LHCN-M2 (cell line): ENCODE measurements around the gene L3MBTL1. TPM values are rescaled to one million over a fixed set of nuclear protein-coding genes. Genes with fewer than 3 reads are reported as not detected.

Source experiments
- DNase-seq: peaks from one replicate; pipeline ENCODE4 v3.0.0-alpha.2; 2012; ENCODE audit warnings: low read depth
- total RNA-seq: library from RNA; depleted of rRNA; stranded (reverse); fragments of >200 nt; gene quantifications from 2 replicates; pipeline ENCODE4 v1.2.3, GENCODE V29; 2014

Gene L3MBTL1
- total RNA-seq, 1 experiment from 2014 or later: 2.8 TPM

DNA sequence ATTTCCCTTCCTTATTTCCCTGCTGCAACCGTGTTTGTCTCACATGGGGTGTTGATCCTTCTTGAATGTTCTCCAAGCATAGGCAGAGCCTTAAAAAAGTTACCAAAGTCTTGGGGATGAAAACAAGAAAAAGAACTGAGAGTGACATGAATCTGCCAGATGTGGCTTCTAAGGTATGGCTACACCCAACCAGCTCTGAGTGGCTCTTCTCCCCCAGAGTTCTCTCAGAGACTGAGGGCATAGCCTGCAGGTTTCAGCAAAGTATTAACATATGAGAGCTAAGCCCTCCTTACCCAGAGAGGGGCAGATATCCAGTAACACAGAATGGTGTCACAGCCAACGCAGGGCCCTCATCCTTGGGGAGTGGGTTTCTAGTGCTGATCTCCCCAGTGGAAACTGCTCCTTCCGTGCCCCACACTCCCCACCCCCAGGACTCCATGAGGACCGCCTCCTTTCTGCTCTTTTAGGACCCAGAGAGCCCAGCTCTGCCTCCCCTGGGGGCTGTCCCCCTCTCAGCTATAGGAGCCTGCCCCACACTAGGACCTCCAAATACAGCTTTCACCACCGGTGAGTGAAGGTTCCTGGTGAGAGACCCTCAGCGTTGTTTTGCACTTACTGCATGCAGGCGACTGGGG lies 28.0 kb downstream of the L3MBTL1 start:
- DNase-seq: no peak

DNA sequence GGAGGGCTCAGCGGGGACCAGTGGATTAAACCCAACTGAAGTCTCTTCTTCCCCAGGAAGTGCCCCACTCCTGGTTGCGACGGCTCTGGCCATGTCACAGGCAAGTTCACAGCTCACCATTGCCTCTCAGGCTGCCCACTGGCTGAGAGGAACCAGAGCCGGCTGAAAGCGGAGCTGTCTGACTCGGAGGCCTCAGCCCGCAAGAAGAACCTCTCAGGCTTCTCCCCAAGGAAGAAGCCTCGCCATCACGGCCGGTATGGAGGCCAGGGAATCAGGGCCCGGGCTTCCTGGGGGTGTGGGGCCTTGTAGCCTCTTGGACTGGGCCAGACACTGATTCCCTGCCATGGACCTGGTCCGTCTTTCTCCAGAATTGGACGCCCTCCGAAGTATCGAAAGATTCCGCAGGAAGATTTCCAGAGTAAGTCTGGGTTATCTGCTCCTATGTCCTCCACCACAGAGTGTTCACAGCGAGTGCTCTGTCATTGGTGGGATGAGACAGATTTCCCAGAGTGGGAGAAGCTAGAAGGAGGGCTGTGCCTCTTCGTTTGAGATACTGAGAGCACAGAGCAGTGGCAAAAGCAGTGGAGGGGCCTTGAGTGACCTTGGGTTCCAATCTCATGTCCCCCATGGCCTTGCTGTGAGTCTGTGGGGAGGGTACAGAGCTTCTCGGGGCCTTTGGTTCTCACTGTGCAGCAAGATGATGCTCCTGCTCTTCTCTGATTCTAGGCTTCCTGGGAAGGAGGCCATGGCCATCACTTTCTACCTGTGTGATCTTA lies 28.7 kb downstream of the L3MBTL1 start:
- DNase-seq: no peak

DNA sequence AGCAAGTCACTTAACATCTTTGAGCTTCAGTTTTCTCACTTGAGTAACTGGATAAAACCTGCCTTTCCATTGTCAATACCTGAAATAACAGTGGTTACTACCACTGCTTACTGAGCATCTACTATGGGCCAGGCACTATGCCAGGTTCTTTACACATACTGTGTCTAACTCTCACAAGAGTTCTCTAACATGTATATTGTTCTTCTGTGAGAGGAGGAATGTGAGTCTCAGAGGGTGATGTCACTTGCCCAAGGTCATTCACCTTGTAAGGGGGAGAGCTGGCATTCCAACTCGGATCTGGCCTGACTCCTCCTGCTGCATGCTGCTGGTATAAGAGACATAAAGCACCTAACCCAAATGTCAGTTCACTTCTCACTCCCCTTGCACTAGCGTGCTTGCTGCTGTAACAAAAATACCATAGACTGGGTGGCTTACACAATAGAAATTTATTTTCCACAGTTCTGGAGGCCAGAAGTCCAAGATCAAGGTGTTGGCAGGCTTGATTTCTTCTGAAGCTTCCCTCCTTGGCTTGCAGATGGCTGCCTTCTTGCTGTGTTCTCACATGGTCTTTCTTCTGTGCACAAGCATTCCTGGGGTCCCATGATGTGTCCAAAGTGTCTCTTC lies 29.4 kb downstream of the L3MBTL1 start:
- no peak for DNase-seq

DNA sequence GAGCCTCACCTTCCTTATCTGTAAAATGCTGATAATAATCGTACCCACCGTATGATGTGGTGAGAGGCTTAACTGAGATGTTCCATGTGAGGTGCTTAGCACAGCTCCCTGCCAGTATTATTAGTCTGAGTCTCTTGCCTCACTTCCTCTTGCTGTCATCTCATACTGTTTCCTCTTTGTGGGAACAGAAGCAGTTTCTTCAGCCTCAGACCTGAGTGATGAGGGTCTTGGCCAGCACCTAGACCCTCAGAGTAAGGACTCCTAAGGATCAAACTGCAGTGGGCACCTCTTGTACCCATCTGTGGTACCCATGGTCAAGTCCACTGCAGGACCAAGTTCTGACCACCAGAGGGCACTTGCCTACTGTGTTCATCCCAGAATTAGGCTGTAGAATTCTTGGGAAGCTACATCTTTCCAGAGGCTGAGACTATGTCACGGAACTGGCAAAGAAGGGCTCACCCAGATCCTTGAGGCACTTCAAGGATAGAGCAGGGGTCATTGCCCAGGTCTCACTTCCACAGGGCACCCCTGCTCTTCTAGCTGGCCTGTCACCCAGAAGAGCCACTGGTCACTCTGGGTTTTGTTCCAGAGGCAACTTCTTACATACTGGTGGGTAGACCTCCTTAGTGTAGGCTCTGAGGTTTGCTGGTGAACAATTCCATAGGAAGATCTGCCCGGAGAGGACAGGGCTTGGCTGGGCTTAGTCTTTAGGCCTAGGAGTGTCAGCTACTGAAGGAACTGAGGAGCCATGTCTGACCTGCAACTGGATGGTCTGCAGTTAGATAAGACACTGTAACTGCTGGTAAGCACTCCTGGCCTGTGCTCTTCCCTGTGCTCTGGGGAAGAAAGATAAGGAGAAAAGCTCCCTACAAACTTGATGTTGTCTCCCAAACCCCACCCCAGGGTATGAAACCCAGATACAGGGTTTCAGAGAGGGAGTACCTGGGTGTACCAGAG lies 30.7 kb downstream of the L3MBTL1 start:
- DNase-seq: peak; percentile 57

DNA sequence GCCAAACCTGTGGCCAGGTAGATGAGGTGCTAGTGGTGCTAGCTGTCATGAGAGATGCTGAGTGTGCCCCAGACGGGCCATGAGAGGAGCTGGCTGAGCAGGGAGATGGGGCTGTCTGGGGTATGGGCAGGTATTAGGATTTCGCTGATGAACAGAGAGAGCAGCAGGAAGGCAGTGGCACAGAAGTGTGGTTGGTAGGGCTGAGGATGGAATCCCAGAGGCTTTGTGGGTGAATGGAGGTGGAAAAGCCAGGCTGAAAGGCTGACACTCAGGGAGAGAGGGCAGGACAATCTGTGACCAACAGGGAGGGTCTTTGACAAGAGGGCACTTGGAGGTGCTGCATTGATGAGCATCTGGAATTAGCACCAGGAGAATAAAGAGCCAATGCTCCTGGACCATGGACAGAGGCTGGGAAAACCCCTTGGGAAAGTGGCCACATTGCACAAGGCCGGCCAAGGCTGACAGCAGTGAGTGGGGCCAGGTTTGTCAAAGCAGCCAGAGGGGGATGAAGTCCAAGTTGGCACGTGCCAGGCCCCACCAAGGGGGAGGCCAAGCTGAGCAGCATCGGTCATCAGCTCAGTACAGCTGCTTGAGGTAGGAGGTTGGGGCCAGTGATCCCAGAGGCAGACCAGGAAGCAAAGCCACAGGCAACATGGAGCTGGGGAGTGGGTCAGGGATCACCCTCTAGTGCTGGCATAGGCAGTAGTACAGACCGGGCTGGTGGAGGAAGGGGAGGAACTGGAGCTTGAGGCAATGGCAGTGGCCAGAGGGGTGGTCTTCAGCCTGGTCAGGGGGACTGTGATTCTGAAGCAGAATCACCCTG lies 31.6 kb downstream of the L3MBTL1 start:
- no peak for DNase-seq

DNA sequence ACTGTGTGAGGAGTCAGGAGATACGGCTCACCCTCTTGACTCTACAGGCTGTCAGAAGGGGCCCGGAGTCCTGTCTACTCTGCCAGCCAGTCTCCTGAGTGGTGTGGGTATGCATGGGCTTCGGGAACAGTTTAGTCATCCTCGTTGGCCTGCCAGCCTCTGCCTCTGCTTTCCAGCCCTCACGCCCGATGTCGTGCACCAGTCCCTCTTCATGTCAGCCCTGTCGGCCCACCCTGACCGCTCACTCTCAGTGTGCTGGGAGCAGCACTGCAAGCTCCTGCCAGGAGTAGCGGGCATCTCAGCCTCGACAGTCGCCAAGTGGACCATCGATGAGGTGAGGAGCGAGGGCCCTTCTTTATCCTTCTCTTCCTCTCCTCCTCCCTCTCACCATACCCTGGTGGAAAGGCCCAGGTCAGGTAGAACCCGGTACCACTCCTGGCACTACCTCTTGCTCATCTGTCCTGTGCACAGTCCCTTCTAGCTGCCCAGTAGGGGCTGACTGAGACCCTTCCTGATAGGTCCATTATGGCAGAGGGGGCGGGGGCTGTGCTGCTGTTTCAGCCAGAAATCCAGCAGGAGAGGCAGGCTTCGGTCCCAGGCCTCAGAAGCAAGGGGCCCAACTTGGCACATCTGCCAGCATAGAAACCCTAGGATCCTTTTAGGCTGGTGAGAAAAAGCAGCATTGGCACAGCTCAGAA lies 32.6 kb downstream of the L3MBTL1 start:
- no peak for DNase-seq

DNA sequence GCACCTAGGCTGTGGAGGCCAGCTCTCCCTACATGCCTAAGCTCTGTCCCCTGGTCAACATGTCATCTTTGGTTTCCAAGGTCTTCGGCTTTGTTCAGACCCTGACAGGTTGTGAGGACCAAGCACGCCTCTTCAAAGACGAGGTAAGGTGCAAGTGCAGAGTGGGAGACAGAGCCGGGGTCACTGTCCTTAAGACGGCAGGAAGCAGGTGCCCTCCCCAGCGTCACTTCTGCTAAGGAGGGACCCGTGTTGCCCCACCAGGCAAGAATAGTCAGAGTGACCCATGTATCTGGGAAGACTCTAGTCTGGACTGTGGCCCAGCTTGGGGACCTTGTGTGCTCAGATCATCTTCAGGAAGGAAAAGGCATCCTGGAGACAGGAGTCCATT lies 33.2 kb downstream of the L3MBTL1 start:
- DNase-seq: no peak

DNA sequence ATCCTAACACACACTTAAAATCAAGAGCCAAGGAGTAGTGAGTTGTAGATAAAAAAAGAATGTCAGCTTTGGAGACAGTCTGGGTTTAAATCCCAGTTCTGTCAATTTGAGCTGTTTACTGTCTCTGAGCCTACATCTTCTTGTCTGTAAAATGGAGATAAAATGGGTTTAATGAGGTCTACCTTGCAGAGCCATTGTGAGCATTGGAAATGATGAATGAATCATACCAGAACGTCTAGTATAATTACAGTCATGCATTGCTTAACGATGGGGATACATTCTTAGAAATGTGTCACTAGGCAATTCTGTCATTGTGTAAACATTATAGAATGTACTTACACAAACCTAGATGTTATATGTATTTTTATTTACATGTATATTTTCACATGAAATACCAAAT lies 33.7 kb downstream of the L3MBTL1 start:
- peak; percentile 36 for DNase-seq

DNA sequence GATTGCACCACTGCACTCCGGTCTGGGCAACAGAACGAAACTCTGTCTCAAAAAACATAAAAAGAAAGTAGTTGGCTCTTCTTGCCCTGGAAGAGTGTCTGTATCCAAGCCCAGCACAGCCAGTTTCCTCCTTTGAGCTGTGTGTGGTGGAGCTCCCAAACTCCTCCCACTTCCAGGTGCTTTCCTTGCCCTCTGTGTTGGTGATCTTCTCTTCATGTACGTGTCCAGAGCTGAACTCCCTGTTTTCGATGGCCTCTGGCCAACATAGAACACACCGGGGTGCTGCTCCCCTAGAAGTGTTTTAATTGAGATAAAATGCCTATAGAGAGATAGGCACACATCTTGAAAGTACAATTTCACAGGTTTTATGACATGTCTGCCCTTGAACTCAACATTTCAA lies 34.7 kb downstream of the L3MBTL1 start:
- no peak for DNase-seq

DNA sequence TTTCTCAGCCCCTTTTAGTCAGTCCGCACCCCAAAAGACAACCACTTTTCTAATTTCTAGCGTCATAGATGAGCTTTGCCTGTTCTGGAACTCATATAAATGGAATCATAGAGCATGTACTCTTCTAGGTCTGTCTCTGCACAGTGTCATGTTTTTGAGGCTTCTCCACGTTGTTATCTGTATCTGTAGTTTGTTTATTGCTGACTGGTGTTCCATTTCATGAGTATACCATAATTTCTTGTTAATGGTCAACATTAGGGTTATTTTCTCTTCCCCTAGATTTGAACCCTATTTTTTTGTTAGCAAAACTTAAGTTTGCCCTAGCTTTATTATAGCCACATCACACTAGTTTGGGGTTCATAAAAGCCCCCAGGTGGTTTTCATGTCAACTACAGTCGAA lies 35.2 kb downstream of the L3MBTL1 start:
- DNase-seq: no peak

DNA sequence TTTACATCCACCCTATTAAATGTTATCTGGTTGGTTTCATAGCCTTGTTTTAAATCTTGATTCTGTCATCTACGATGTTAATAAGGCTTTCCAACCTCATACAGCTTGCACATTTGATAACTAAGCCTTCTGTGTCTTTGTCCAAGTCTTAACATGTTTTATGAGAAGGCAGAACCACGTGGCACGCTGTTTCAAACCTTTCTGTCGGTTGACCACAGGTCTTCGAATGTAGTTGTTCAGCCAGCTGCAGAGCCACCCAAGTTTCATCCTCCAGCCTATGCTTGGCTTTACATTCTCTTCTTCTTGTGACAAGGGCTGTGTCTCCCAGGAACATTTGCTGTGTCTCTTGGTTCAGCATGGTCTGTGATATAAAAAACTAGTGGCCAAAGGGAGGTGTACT lies 35.6 kb downstream of the L3MBTL1 start:
- no peak for DNase-seq

DNA sequence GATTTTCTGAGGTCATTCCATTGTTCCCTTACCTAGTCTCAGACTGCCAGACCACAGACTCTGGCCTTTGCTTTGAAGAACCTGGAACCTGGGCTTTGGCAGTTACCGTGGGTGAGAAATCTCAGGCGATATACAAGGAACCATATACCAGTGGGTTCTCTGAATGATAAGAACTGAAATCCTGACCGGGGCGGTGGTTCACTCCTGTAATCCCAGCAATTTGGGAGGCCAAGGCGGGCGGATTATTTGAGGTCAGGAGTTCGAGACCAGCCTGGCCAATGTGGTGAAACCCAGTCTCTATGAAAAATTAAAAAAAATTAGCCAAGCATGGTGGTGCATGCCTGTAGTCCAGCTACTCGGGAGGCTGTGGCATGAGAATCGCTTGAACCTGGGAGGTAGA lies 37.0 kb downstream of the L3MBTL1 start:
- DNase-seq: no peak

DNA sequence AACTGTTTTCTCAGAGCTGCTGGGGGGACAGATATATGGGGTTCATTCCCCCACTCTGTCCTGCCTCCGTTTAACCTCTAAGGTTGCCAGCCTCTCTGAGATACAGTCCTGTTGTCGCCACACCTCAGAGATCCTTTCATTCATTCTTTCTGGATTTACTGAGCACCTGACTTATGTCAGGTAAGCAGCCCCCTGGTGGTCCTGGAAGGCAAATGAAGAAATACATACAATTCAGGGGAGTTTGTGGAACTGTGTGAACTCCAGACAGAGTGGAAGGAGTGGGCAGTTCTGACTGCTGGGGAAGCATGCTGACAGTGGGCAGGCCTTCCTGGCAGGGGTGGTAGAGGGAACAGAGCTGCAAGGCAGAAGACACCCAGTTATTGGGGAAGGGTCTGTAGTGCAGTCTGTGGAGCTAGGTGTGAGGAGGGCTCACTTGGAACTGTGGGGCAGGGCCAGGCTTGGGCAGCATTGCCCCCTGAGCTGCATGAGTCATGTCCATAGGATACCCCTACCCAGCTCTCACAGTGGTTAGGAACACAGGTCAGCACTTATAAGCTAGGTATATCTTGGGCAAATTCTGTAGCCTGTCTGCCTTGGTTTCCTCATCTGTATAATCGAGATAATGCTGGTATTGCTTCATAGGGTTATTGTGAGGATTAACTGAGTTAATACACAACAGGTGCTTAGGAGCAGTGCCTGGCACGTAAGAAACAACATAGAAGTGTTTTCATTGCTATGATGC lies 38.5 kb downstream of the L3MBTL1 start:
- DNase-seq: no peak

DNA sequence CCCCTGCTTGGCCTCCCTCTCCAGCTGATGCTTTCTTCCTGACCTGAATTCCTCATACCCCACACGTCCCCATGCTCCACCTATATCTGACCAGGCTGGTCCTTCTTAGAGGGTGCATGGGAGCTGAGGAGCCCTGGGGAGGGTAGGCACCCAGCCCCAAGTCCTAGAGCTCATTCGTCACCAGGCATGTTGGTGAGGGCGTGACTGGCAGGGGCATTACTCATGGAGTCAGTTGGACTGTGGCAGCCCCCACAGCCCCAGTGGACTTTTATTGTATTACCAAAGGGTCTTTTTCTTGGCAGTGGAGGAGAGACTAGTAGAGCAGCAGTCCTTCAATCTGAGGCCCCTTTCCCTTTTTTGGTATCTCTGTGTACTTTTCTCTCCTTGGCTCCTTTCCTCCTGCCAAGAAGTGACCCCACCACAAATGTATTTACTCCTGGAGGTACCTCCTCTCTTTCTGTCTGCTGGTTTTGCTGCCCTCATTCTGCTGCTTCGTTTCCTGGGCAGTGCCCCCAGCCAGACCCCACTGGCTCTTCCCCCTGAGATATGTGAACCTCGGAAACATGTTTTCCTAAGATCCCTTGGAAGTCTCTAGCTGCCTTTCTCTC lies 40.9 kb downstream of the L3MBTL1 start:
- DNase-seq: no peak

DNA sequence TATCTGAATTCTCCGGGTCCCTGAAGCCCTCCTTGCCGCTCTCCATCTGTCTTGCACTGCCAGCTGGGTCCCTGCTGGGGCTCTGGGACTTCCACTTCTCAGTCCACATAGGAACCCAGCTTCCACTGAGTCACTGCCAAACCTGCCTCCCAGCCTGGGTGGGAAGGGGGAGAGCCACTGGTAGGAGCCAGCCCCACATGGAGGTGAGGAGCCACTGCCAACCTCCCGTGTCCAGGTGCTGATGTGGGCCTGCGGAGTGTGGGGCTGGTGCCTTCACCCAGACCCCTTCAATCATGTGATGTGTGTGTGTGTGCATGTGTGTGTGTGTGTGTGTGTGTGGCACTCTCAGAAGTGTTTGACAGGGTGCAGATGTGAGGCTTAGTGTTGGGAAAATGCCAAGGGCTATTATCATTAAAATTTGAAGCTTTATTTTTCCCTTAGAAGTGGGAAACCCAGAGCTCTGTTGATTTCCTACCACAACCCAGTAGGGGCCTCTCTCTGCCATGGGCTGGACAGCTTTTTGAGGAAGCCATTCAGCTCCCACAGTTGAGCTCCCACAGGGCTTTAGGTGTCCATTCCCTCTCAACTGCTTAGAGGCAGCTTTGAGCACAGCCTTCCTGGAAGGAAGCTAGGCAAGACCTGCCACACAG lies 42.0 kb downstream of the L3MBTL1 start:
- no peak for DNase-seq

DNA sequence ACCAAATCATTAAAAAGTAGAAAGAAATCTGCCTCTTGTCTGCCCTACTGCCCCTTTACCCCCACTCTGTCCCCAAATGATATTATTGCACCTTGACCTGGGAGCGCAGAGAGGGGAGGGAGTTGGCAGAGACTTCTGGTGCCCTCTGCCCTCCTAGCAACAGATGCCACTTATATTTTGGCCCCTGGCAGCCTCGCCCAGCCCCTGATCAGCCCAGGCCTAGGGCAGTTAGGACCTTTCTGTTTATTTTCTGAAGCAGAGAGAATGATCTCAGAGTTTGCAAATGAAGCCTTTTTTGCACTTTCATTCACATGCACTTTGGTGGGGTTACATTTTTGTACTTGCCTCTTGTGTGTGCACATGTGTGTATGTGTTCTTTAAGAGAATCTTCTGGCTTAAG lies 43.0 kb downstream of the L3MBTL1 start:
- no peak for DNase-seq

DNA sequence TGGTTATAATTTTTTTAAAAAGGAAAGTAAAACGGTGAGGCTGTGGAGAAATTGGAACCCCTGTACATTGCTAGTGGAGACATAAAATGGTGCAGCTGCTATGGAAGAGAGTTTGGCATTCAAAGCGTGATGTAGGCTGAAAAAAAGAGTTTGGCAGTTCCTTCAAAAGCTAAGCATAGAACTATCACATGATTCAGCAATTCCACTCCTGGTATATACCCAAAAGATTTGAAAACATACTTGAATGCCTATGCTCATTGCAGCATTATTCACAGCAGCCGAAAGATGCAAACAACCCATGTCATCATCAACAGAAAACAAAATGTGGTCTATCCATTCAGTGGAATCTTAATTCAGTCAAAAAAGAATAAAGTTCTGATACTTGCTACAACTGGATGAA lies 46.9 kb downstream of the L3MBTL1 start:
- DNase-seq: no peak

DNA sequence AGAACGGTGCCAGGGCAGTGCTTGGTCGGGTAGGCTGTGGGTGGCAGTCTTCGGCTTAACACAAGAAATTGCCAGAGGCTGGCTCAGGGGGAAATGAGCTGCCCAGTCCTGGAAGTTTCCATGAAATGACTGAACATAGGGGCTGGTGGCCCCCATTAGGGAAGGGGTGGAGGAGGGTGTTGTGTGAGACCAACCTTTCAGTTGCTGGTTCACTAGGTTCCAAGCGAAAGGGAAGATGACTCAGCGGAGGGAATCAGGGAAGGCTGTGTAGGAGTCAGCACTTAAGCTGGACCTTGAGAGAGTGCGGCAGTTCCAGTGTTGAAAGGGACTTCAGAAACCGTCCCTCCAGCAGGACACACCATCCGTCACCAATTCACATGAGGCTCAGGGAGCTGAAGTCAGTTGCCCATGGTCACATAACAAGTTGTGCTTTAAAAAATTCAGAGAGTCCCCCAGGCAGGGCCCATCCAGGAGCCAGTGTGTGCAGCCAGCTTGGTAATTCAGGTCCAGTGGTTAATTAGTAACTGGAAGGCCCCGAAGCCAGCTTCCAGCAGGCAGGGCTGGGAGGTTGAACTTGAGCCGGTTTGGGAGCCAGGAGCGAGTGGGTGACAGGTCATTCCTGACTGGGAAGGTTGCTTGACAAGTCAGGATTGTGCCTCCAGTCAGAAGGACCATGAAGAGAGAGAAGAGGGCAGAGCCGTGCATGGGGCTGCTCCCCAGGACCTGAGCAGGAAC lies 51.1 kb downstream of the L3MBTL1 start, which contains the start of gene SGK2:
Gene SGK2 (plus strand): TSS at position 616 of the 735 bp plus-strand sequence. CDS start 7,469 bp downstream, outside the sequence.
- no peak for DNase-seq
